BJ (cell line): ENCODE measurements around the gene CD247. TPM values are rescaled to one million over a fixed set of nuclear protein-coding genes. Genes with fewer than 3 reads are reported as not detected.

Experiments
- CTCF ChIA-PET: fragments of 350-600 bp; formaldehyde crosslinking; extraction: SDS; loops from one replicate; lab custom pipeline; 2021; ENCODE audit warnings: antibody characterized with exemption, inconsistent platforms; lab: Yijun Ruan, JAX
- POLR2A ChIA-PET: fragments of 300-600 bp; sonication (Branson Sonifier 250); formaldehyde crosslinking; extraction: SDS; loops from one replicate; lab custom pipeline; 2021; ENCODE audit warnings: antibody characterized with exemption; lab: Charles Lee
- DNase-seq: peaks from one replicate; pipeline ENCODE4 v3.0.0-alpha.2; 2011; ENCODE audit warnings: low read depth
- H3K27me3 ChIP-seq: 2 replicates; pipeline ENCODE4 v1.6.0; 2011; ENCODE audit warnings: low read length; ENCODE audit not compliant: control insufficient read depth, insufficient read depth
- H3K36me3 ChIP-seq: 2 replicates; pipeline ENCODE4 v1.5.1; 2011; ENCODE audit warnings: low read length; ENCODE audit not compliant: control insufficient read depth, insufficient read depth
- H3K4me3 ChIP-seq: 2 replicates; pipeline ENCODE4 v1.5.1; 2011; ENCODE audit warnings: low read depth, mild to moderate bottlenecking, control low read depth, low read length
- polyA plus RNA-seq: library from polyadenylated mRNA; depleted of rRNA; stranded (reverse); fragments of >200 nt; gene quantifications from 2 replicates; pipeline ENCODE4 v1.2.3, GENCODE V29; 2011
- TF ChIP-seq, protein P1 (sequence below): IDR thresholded peaks from 2 replicates; pipeline ENCODE4 v1.5.1; 2011; ENCODE audit warnings: low read depth, mild to moderate bottlenecking, control low read depth, inconsistent platforms, low read length, moderate library complexity; ENCODE audit not compliant: insufficient read depth

CD247 gene
- polyA plus RNA-seq, 1 experiment, result not detected

DNA sequence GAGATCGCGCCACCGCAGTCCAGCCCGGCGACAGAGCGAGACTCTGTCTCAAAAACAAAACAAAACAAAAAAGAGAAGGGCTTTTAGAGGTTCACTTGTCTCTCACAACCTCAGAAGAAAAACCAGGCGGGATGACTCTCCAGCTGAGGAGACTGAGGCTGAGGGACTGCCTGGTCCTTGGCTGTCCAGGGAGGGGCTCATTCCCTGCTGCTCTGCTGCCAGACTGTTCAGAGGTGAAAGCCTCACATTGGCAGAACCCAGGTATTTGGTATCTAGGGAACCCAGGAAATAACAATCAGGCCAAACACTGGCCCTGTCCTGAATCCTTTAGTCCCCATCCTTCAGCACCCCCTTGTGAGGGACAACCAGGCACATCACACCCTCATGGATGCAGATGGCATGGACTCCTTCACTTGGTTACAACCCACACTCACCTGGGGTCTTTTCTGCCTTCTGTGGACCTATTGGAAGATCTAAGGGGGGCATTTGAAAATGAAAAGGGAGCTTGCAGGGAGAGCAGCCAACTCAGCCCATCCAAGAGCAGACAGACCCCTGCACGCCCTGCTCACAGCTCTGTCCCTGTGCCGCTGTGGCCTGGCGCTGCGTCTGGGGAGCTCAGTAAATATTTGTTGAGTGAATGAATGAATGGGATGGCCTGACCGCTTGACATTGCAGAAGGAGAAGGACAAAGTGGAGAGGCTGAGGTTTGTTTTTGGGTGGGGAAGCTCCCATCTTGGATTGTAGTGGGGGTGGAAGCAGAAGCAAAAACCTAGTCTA lies 33.4 kb downstream of the CD247 start:
- TF ChIP-seq, protein P1, sequence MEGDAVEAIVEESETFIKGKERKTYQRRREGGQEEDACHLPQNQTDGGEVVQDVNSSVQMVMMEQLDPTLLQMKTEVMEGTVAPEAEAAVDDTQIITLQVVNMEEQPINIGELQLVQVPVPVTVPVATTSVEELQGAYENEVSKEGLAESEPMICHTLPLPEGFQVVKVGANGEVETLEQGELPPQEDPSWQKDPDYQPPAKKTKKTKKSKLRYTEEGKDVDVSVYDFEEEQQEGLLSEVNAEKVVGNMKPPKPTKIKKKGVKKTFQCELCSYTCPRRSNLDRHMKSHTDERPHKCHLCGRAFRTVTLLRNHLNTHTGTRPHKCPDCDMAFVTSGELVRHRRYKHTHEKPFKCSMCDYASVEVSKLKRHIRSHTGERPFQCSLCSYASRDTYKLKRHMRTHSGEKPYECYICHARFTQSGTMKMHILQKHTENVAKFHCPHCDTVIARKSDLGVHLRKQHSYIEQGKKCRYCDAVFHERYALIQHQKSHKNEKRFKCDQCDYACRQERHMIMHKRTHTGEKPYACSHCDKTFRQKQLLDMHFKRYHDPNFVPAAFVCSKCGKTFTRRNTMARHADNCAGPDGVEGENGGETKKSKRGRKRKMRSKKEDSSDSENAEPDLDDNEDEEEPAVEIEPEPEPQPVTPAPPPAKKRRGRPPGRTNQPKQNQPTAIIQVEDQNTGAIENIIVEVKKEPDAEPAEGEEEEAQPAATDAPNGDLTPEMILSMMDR, result no peak
- POLR2A ChIA-PET, result no interaction called here
- CTCF ChIA-PET, result no interaction called here
- Histone ChIP-seq H3K36me3 (no peaks in the 10 kb centered on the region), H3K27me3 (no peaks in the 10 kb centered on the region), H3K4me3 (no peak overlapping the region)
- no peak for DNase-seq

DNA sequence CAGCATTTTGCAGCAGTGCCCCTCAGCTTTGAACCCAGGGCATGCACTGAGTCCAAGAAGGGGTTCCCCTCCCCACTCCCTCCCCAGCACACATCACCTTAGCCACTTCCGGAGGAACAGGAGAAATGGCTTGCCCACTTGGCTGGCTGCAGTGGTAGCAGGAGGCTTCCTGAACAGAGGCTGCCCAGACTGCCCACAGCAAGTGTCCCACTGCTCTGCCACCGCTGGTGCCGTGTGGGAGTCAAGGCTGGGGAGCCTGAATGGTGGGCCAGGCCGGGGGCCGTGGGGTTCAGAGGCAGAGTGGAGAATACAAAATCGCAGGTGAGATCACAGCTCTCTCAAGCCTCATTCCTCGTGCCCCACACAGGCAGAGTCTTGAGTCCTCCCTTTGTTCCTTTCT lies 34.5 kb downstream of the CD247 start:
- TF ChIP-seq, protein P1, result no peak
- H3K4me3 ChIP-seq, result no peak overlapping the region
- no peak for DNase-seq
- ChIA-PET CTCF (no interaction called here), POLR2A (no interaction called here)
- no peaks in the 10 kb centered on the region for H3K27me3 ChIP-seq
- H3K36me3 ChIP-seq, result no peaks in the 10 kb centered on the region

DNA sequence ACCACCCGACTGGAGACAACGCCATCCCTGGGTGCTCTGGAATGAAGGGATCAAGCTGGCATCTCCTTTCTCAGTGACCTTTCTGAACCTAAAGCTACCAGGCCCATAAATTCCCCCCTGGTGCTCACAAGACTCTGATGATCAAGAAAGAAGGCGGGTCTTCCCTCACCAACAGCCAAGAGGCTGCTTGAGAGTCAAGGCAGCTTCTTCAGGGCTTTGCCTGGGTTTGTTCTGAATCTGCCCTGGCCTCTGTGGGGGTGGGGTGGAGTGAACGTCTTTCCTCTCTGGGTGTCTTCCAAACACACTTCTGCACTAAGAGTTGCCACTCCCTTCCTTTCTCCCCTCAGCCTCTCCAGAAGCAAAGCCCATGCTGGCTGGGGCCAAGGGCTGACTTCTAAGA lies 36.1 kb downstream of the CD247 start:
- no peaks in the 10 kb centered on the region for H3K27me3 ChIP-seq
- CTCF ChIA-PET, result no interaction called here
- TF ChIP-seq, protein P1, result no peak
- POLR2A ChIA-PET, result no interaction called here
- H3K36me3 ChIP-seq, result no peaks in the 10 kb centered on the region
- DNase-seq, result no peak
- H3K4me3 ChIP-seq, result no peak overlapping the region

DNA sequence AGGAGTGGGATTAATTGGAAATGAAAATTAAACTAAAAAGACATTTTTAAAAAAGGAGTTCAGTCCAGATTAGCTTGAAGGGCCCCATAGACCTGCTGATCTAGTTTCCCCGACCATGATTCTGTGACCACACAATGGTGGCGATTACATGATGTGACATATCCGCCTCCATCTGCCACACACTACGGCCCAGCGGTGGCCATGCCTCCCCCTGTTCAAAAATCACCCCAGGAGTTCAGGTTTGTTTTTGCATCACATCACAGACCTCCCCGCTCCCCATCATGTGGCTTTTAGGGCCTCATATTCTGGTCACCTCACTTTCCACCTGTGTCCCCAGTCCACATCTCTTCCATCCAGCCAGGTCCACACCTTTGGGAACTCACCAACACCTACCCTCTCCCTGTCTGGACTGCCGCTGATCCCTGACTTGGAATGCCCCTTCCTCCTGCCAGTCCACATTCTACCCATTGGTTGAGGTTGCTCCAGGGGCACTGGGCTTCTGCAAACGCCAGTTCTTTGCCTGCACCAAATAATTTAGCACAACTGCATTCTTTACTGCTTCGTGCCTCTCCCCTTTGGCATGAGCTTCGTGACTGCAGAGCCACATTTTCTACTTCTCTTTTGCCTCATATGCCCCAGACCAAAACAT lies 38.9 kb downstream of the CD247 start:
- Histone ChIP-seq H3K27me3 (no peaks in the 10 kb centered on the region), H3K36me3 (no peaks in the 10 kb centered on the region), H3K4me3 (no peak overlapping the region)
- POLR2A ChIA-PET, result no interaction called here
- CTCF ChIA-PET, result no interaction called here
- TF ChIP-seq, protein P1, result no peak
- no peak for DNase-seq

DNA sequence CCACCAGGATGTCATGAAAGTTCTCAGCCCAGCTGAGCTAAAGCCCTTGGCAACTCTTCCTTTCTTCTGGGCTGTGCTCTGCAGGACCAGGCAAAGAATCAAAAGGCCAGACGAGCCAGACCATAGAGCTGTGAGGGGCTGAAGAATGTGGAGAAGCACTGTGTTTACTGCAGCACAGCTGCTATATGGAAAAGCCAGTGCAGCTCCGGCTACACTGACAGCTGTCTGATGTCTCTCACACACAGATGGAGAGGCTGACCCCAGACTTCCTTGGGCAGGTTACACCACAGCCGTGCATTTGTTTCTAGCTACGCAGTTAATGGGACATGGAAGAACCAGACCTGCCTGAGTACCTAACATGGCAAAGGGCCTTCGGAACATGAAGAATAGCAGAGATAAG lies 40.3 kb downstream of the CD247 start:
- CTCF ChIA-PET, result no interaction called here
- H3K4me3 ChIP-seq, result no peak overlapping the region
- no peak for DNase-seq
- POLR2A ChIA-PET, result no interaction called here
- H3K27me3 ChIP-seq, result peaks cover 1% of the 10 kb centered on the region; the same call in 1 of the 2 replicates
- TF ChIP-seq, protein P1, result no peak
- H3K36me3 ChIP-seq, result no peaks in the 10 kb centered on the region
